ENCODE results near the gene TVP23A.

TVP23A gene

DNA sequence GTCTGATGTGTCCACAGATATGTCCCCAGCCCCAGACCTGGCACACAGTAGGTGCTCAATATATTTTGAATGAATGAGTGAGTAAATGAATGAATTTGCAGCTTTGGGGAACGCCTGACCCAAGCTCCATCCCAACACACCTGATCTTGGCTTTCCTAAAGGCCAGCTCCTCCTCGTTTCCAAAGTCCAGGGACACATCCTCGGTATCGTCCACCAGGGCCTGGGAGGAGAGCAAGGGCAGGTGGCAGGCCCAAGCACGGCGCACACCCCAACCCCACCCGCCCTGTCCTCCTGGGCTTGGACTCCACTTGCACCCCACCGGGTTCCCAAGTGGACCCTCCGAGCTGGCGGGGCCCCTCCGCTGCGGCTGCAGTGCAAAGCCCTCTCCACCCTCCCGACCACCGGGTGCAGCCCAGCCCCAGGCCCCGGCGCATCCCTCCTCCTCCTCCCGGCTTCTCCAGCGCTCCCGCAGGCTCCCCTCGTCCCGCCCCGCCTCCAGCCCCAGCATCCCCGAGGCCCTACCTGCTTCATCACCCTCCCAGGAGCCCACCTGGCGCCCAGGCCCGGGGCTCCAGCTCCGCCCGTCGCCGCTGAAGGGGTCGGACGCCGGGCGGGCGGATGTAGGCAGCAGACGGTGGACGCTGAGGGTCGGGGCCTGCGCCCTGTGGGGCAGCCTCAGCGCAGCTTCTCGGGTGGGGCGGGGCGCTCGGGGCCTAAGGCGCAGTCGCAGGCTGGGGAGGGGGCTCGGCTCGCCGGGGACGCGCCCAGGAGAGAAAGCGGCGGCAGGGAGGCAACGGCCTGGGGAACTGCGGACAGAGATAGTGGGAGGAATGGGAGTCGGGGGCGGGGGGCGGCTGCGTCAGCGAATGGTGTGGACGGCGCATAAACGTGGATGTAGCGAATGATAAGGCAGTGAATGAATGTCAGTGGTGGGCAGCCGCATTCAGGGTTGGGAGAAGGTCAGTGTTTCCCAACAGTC, at the start of gene TVP23A:
Gene TVP23A, minus strand, starts transcription at position 832 of the 979 bp plus-strand sequence. Its CDS starts 301 bp downstream, at position 531.
- H3K4me1 Mint-ChIP-seq: peaks cover 37% of the 10 kb centered on the region
- no peaks in the 10 kb centered on the region for H3K36me3 Mint-ChIP-seq
- H3K4me3 Mint-ChIP-seq: no peak within 1 kb of the TSS
- H3K27ac Mint-ChIP-seq: peak within 1 kb of the TSS; percentile 79
- ATAC-seq: peak; percentile 37
- no peaks in the 10 kb centered on the region for H3K9me3 Mint-ChIP-seq
- H3K27me3 Mint-ChIP-seq: no peaks in the 10 kb centered on the region

DNA sequence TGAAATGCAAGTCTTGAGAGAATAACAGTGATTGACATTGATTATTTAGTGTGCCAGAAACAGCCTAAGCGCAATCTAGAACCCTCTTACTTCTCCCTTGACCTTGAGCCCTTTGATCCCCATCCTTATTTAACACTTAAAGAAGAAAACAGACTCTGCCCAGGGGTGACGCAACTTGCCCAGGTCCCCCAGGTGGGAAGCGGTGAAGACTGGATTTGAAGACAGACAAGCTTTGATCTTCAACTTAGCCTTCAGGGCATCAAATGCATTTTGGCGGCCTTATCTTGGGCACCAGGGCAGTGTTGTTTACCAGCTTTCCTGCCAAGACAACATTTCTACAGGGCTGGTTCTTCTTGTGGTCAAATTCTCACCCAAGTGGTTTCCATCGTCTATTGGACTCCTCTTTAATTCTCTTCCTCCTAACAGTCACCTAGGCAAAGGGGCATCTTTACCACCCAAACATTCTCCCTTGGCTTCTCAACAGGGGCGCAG, 49.6 kb upstream of the TVP23A start:
- H3K9me3 Mint-ChIP-seq: no peaks in the 10 kb centered on the region
- H3K4me1 Mint-ChIP-seq: peaks cover 83% of the 10 kb centered on the region
- ATAC-seq: no peak
- H3K36me3 Mint-ChIP-seq: no peaks in the 10 kb centered on the region
- peak overlapping the region; percentile 86 for H3K27ac Mint-ChIP-seq
- H3K27me3 Mint-ChIP-seq: no peaks in the 10 kb centered on the region
- peak overlapping the region; percentile 56 for H3K4me3 Mint-ChIP-seq

DNA sequence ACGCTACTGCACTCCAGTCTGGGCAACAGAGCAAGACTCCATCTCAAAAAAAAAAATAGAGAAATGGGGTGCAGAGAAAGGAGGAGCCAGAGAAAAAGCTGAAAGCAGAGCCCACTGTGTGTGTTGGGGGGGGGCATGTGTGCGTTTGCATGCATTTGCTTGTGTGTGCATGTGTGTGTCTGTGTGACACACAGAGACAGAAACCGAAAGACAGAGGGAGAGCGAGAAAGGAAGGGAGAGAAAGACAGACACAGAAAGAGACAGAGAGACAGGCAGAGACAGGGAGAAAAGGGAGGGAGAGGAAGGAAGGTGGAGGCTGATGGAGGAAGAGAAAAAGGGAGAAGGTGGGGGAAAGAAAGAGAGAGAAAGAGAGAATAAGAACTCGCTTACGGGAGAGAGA, 48.6 kb upstream of the TVP23A start:
- ATAC-seq: no peak
- H3K4me1 Mint-ChIP-seq: peaks cover 83% of the 10 kb centered on the region

DNA sequence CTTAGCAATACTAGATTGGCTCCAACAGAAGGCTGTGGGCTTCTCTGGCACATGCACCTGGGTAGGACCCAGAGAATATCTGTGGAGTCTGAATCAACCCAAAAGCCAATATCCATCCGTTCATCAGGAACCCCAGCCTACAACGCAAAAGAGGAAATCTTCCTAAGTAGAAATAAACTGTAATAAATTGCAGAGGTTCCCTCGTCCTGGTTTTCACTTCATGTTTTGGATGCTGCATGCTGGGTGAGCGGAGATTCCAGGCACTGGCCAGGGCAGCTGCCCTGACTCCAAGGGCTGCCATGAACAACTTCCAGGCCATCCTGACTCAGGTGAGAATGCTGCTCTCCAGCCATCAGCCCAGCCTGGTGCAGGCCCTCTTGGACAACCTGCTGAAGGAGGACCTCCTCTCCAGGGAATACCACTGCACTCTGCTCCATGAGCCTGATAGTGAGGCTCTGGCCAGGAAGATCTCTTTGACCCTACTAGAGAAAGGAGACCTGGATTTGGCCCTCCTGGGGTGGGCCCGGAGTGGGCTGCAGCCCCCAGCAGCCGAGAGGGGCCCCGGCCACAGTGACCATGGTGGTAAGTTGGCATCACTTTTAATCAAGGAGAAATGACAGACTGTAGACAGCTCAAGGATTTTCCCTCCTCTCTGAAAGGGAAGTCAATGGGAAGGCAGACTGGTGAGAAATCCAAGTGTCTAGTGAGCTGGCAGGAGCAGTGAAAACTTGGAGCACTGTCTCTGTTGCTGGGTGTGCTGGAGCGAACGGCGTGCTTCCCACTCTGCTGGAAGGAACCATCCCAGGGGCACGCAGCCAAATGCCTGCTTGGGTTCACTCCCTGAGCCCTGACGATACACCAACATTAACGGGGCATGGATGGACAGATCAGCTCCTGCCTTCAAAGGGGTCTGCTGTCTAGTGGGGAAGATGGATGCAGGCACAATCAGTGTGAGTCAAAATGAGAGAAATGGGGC, 47.7 kb upstream of the TVP23A start:
- Mint-ChIP-seq H3K4me3 (no peak overlapping the region), H3K9me3 (no peaks in the 10 kb centered on the region), H3K4me1 (peaks cover 79% of the 10 kb centered on the region), H3K27ac (peak overlapping the region; percentile 86), H3K27me3 (no peaks in the 10 kb centered on the region), H3K36me3 (no peaks in the 10 kb centered on the region)
- ATAC-seq: no peak

More for the DNA sequence above, 48.6 kb upstream of the TVP23A start:
- Mint-ChIP-seq H3K27me3 (no peaks in the 10 kb centered on the region), H3K36me3 (no peaks in the 10 kb centered on the region), H3K27ac (peak overlapping the region; percentile 86), H3K9me3 (no peaks in the 10 kb centered on the region), H3K4me3 (peak overlapping the region; percentile 59)

DNA sequence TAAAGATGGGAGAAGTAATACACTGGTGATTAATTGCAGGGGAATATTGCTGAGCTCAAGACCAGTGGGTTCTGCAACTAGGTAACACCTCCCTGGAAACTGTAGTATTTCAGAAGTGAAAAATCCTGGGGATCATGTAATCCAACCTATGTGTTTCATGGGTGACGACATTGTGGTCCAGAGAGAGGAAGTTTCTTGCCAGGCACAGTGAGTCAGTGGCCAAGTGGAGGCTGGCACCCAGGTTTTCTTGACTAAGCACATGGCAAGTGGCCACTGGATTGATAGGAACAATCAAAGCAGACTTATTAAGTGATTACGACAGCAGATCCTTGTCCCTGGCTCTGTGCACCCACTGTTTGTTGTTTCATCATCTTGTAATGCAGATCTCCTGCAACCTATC, 43.8 kb upstream of the TVP23A start:
- no peaks in the 10 kb centered on the region for H3K27me3 Mint-ChIP-seq
- ATAC-seq: no peak
- peaks cover 19% of the 10 kb centered on the region for H3K36me3 Mint-ChIP-seq
- no peak overlapping the region for H3K4me3 Mint-ChIP-seq
- H3K27ac Mint-ChIP-seq: peak overlapping the region; percentile 71
- peaks cover 9% of the 10 kb centered on the region for H3K9me3 Mint-ChIP-seq
- peaks cover 46% of the 10 kb centered on the region for H3K4me1 Mint-ChIP-seq

DNA sequence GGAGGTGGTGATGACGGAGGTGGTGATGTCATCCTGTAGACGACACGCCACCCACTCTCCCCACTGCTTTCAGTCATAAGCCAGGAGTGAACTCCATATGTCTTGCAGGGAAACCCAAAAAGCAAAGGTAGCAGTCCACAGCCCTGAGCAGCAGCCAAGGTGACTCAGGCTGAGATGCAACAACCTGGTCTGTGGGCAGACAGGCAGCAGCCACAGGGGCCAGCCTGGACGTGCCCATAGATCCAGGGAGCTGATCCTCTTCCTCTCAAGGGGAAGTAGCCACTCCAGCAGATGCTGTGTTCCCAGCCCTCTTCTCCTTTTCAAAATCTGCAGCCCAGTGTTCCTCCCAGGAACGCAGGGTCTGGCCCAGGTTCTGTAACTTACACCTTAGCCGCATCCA, 41.1 kb upstream of the TVP23A start:
- Mint-ChIP-seq H3K36me3 (peaks cover 19% of the 10 kb centered on the region), H3K4me3 (no peak overlapping the region), H3K4me1 (peaks cover 37% of the 10 kb centered on the region), H3K27me3 (no peaks in the 10 kb centered on the region), H3K27ac (peak overlapping the region; percentile 71), H3K9me3 (peaks cover 9% of the 10 kb centered on the region)
- ATAC-seq: no peak

DNA sequence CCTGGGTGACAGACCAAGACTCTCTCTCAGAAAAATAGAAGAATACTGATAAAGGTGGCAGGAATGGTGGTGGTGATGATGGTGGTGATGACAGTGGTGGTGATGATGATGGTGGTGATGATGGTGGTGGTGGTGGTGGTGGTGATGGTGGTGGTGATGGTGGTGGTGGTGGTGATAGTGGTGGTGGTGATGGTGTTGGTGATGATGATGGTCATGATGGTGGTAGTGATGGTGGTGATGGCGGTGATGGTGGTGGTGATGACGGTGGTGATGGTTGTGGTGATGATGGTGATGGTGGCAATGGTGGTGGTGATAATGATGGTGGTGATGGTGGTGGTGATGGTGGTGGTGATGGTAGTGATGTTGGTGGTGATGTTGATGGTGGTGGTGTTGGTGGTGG, 40.4 kb upstream of the TVP23A start:
- Mint-ChIP-seq H3K27ac (peak overlapping the region; percentile 71), H3K4me3 (no peak overlapping the region), H3K9me3 (peaks cover 9% of the 10 kb centered on the region), H3K4me1 (peaks cover 36% of the 10 kb centered on the region), H3K36me3 (peaks cover 19% of the 10 kb centered on the region), H3K27me3 (no peaks in the 10 kb centered on the region)
- ATAC-seq: no peak

DNA sequence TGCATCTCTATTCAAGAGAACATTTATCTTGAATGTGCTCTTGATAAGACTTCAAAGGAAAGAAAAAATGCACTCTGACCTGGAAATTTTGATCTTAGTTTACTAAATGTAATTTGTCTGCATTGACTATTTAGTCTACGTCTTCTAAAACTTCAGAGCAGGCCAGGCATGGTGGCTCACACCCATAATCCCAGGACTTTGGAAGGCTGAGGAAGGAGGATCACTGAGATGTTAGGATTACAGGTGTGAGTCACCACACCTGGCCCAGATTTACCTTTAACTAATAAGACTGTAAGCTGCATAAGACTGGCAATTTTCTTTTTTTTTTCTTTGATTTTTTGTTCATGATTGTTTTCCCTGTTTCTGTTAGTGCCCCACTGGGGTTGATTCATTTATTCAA, 39.6 kb upstream of the TVP23A start:
- Mint-ChIP-seq H3K27ac (peak overlapping the region; percentile 71), H3K27me3 (no peaks in the 10 kb centered on the region), H3K9me3 (peaks cover 9% of the 10 kb centered on the region), H3K4me1 (peaks cover 37% of the 10 kb centered on the region), H3K4me3 (no peak overlapping the region), H3K36me3 (peaks cover 20% of the 10 kb centered on the region)
- ATAC-seq: no peak

DNA sequence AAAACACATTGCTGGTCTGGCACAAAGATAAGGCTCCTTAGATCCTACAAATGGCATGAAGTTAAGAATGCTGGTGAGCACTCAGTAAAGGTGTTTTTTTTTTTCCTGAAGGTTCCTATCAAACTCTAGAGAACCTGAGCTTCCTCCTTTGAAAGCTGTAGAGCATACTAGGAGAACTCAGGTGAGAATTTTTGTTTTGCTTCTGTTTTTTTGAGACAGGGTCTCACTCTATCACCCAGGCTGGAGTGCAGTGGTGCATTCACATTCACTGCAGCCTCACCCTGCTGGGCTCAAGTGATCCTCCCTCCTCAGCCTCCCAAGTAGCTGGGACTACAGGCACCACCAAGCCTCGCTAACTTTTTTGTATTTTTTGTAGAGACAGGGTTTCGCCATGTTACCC, 37.4 kb upstream of the TVP23A start:
- no peak for ATAC-seq
- peaks cover 25% of the 10 kb centered on the region for H3K36me3 Mint-ChIP-seq
- no peak overlapping the region for H3K4me3 Mint-ChIP-seq
- peak overlapping the region; percentile 51 for H3K27ac Mint-ChIP-seq
- H3K4me1 Mint-ChIP-seq: peaks cover 40% of the 10 kb centered on the region
- H3K27me3 Mint-ChIP-seq: no peaks in the 10 kb centered on the region
- H3K9me3 Mint-ChIP-seq: peaks cover 13% of the 10 kb centered on the region

DNA sequence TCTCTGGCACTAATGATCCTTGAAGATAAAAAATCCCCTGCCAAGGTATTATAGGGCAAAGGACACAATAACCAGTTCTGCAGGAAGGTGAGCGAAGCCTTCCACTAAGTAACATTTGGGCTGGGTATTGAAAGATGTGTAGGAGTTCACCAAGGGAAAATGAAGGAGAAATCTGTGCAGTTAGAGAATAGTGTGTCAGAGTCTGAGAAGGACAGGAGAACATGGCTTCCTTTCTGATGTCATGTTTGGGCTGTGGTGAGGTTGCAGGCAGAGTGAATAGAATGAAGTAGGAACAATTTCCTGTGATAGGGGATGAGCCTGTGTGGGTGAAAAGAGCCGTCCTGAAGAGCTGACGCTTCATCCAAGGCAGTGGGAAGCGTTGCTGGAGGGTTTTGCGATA, 34.4 kb upstream of the TVP23A start:
- Mint-ChIP-seq H3K4me3 (no peak overlapping the region), H3K27me3 (no peaks in the 10 kb centered on the region), H3K27ac (peak overlapping the region; percentile 16), H3K9me3 (peaks cover 4% of the 10 kb centered on the region), H3K36me3 (peaks cover 21% of the 10 kb centered on the region), H3K4me1 (peaks cover 62% of the 10 kb centered on the region)
- no peak for ATAC-seq

DNA sequence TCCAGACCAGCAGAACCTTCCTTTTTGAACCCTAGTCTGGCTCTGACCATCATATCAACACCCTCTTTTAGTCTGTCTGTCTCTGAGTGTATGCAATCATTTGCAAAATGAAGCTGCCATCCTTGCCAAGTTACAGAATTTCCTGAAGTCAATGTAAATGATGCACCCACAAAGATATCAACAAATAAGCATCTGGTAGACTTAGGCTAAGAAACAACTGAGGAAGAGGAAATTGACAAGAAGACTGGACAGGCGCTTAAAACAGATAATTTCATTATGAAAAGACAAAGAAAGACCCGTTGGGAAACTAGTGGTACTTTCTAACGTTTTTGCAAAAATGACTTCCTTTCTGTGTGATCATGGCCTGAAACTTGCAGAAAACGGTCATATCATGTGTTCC, 33.7 kb upstream of the TVP23A start:
- Mint-ChIP-seq H3K4me1 (peaks cover 68% of the 10 kb centered on the region), H3K27me3 (no peaks in the 10 kb centered on the region), H3K9me3 (peaks cover 4% of the 10 kb centered on the region), H3K4me3 (no peak overlapping the region), H3K36me3 (peaks cover 21% of the 10 kb centered on the region), H3K27ac (peak overlapping the region; percentile 16)
- no peak for ATAC-seq

DNA sequence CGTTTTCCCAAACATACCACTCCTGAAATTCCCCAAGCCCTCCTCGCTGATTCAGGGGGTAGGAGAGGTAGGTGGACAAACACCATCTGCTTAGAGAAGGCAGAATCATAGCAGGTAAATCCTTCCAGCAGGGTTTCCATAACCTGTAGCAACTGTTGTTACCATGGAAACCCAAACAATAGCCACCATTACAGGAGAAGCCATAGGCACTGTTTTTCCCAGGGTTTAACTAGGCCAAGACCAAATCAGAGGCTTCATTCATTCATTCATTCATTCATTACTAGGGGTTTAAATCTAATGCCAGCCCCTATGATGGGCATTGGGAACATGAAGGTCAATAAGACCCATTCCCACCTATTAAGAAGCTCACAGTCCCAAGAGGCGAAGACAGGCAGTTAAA, 32.9 kb upstream of the TVP23A start:
- no peaks in the 10 kb centered on the region for H3K27me3 Mint-ChIP-seq

DNA sequence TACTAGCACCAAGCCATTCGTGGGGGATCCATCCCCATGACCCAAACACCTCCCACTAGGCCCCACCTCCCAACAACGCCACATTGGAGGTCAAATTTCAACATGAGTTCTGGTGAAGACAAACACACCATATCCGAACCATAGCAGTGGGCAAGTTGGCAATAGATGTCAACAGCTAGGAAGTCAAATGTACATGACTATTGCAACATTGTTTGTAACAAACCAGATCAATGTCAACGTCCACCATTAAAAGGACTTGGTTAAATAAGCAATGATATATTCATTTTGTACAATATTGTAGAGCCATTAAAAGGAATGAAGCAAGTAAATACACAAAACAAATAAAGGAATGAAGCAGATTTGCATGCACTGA, 31.9 kb upstream of the TVP23A start:
- peaks cover 63% of the 10 kb centered on the region for H3K4me1 Mint-ChIP-seq
- no peak for ATAC-seq
- no peaks in the 10 kb centered on the region for H3K27me3 Mint-ChIP-seq
- H3K4me3 Mint-ChIP-seq: no peak overlapping the region
- peaks cover 21% of the 10 kb centered on the region for H3K36me3 Mint-ChIP-seq
- H3K9me3 Mint-ChIP-seq: peaks cover 4% of the 10 kb centered on the region
- H3K27ac Mint-ChIP-seq: no peak overlapping the region

More for the DNA sequence above, 32.9 kb upstream of the TVP23A start:
- H3K4me1 Mint-ChIP-seq: peaks cover 72% of the 10 kb centered on the region
- no peak overlapping the region for H3K27ac Mint-ChIP-seq
- peaks cover 4% of the 10 kb centered on the region for H3K9me3 Mint-ChIP-seq
- ATAC-seq: no peak
- no peak overlapping the region for H3K4me3 Mint-ChIP-seq
- peaks cover 21% of the 10 kb centered on the region for H3K36me3 Mint-ChIP-seq

DNA sequence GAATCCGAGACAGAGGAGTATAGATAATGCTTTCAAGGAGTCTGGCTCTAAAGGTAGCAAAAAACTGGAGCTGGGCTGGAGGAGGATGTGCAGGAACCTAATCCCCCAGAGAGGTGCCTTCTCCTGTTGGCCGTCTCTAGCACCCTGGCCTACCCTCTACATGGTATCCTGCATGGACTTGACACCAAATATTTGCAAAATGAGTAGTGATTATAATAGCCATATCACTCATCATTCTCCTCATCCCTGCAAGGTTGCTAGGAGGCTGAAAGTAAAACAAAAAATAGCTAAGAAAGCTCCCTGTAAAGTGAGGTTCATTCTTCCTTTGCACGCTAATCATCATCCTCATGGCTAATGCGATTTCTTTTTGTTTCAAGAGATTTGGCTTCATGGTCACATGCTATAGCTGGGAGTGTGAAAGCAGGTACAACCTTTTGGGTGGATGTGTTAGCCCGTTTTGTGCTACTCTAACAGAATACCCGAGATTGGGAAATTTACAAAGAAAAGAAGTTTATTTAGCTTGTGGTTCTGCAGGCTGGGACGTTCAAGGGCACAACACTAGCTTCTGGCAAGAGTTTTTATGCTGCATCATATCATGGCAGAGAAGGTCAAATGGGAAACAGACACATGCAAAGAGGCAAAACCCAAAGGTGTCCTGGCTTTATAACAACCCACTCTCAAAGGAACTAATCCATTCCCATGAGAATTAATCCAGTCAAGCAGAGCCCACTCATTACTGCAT, 31.3 kb upstream of the TVP23A start:
- Mint-ChIP-seq H3K27me3 (no peaks in the 10 kb centered on the region), H3K27ac (no peak overlapping the region), H3K4me1 (peaks cover 60% of the 10 kb centered on the region), H3K9me3 (peaks cover 4% of the 10 kb centered on the region), H3K4me3 (no peak overlapping the region), H3K36me3 (peaks cover 21% of the 10 kb centered on the region)
- ATAC-seq: no peak
